HL-60 (cell line): ENCODE results near the gene BSDC1.
A peak's percentile ranks its signal among the peaks of the same experiment; 100 is the strongest.

Experiments used
- DNase-seq, 2 experiments: peaks; one replicate each; pipeline ENCODE4 v3.0.0-alpha.2; 2010 to 2020; ENCODE audit warnings: low read depth in 1 of 2, low spot score in 1 of 2
- H3K27ac ChIP-seq: fragments of 250-450 bp; sonication (Bioruptor Pico); replicated peaks from 2 replicates; pipeline ENCODE4 v1.5.1; 2020; ENCODE audit warnings: mild to moderate bottlenecking, moderate library complexity
- H3K27me3 ChIP-seq: fragments of 250-450 bp; sonication (Bioruptor Pico); 2 replicates; pipeline ENCODE4 v1.5.1; 2021; ENCODE audit warnings: mild to moderate bottlenecking, moderate library complexity; ENCODE audit not compliant: insufficient read depth, poor library complexity, severe bottlenecking
- H3K4me3 ChIP-seq: replicated peaks from 2 replicates; pipeline ENCODE4 v1.5.1; 2011; ENCODE audit warnings: mild to moderate bottlenecking, control low read depth, low read length; ENCODE audit not compliant: insufficient read depth
- CTCF ChIP-seq: IDR thresholded peaks from one replicate; pipeline ENCODE4 v1.5.1; 2011; ENCODE audit warnings: low read length, control low read depth, inconsistent platforms; ENCODE audit not compliant: insufficient read depth
- GABPA ChIP-seq: IDR thresholded peaks from 2 replicates; pipeline ENCODE4 v1.6.1; 2012; ENCODE audit warnings: low read depth
- POLR2AphosphoS5 ChIP-seq: IDR thresholded peaks from 2 replicates; pipeline ENCODE4 v1.6.1; 2012; ENCODE audit warnings: low read depth
- SPI1 ChIP-seq: IDR thresholded peaks from 2 replicates; pipeline ENCODE4 v1.6.1; 2012; ENCODE audit warnings: low read depth, mild to moderate bottlenecking, borderline replicate concordance
- TF ChIP-seq, protein P1 (sequence below): IDR thresholded peaks from 2 replicates; pipeline ENCODE4 v1.6.1; 2012; ENCODE audit warnings: low read depth; ENCODE audit not compliant: insufficient replicate concordance

BSDC1 gene

GRCh38 chr1:32394890-32395432 lies 720 bp upstream of the BSDC1 start:
- no peak for TF ChIP-seq POLR2AphosphoS5
- no peak for TF ChIP-seq SPI1
- no peak for TF ChIP-seq GABPA
- TF ChIP-seq, protein P1, sequence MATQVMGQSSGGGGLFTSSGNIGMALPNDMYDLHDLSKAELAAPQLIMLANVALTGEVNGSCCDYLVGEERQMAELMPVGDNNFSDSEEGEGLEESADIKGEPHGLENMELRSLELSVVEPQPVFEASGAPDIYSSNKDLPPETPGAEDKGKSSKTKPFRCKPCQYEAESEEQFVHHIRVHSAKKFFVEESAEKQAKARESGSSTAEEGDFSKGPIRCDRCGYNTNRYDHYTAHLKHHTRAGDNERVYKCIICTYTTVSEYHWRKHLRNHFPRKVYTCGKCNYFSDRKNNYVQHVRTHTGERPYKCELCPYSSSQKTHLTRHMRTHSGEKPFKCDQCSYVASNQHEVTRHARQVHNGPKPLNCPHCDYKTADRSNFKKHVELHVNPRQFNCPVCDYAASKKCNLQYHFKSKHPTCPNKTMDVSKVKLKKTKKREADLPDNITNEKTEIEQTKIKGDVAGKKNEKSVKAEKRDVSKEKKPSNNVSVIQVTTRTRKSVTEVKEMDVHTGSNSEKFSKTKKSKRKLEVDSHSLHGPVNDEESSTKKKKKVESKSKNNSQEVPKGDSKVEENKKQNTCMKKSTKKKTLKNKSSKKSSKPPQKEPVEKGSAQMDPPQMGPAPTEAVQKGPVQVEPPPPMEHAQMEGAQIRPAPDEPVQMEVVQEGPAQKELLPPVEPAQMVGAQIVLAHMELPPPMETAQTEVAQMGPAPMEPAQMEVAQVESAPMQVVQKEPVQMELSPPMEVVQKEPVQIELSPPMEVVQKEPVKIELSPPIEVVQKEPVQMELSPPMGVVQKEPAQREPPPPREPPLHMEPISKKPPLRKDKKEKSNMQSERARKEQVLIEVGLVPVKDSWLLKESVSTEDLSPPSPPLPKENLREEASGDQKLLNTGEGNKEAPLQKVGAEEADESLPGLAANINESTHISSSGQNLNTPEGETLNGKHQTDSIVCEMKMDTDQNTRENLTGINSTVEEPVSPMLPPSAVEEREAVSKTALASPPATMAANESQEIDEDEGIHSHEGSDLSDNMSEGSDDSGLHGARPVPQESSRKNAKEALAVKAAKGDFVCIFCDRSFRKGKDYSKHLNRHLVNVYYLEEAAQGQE = no peak
- TF ChIP-seq CTCF = no peak
- H3K27ac ChIP-seq = peak overlapping the region; percentile 54
- H3K4me3 ChIP-seq = peak overlapping the region; percentile 71
- no peaks in the 10 kb centered on the region for H3K27me3 ChIP-seq
- DNase-seq = no peak

- DNase-seq = peak in 1 of 2 experiments; percentile 43
Observed at GRCh38 chr1:32393832-32394140, 455 bp downstream of the BSDC1 start.

DNA sequence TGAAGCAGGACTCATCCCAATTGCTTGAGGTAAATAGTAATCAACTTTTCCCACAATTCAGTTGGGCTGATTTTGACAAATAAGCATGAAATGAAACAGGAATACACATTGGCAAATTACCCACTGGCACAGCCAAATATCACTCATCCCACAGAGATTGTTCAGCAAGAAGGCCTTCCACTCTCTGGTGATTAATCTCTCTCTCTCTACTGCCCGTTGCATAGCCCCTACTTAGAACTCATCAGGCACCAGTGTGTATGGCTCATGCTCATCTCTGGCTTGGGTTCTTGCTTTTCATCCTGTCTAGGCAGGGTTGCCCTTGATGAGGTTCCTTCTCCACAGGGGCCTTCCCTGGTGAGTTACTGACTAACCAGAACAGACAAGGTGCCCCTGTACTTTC lies 1.1 kb downstream of the BSDC1 start:
- Histone ChIP-seq H3K27ac (peak overlapping the region; percentile 73), H3K27me3 (no peaks in the 10 kb centered on the region), H3K4me3 (peak overlapping the region; percentile 71)
- TF ChIP-seq GABPA (no peak), POLR2AphosphoS5 (no peak), SPI1 (no peak), CTCF (no peak)
- TF ChIP-seq, protein P1 = no peak
- DNase-seq = no peak

More at GRCh38 chr1:32393832-32394140, 455 bp downstream of the BSDC1 start:
- Histone ChIP-seq H3K4me3 (peak overlapping the region; percentile 71), H3K27ac (peak overlapping the region; percentile 73), H3K27me3 (no peaks in the 10 kb centered on the region)
- TF ChIP-seq SPI1 (no peak), POLR2AphosphoS5 (0 out of 2 replicates have a peak, but pooled peaks have one; percentile 18)

GRCh38 chr1:32392325-32392724 lies 1.9 kb downstream of the BSDC1 start:
- no peak overlapping the region for H3K4me3 ChIP-seq
- H3K27me3 ChIP-seq = no peaks in the 10 kb centered on the region
- DNase-seq = peak in 1 of 2 experiments; percentile 41
- TF ChIP-seq POLR2AphosphoS5 = no peak
- peak overlapping the region; percentile 73 for H3K27ac ChIP-seq
